ENCODE measurements around the gene MAPKAP1.

MAPKAP1 gene

GRCh38 chr9:125486576-125486975 is 220.4 kb downstream of the MAPKAP1 start:
- Histone ChIP-seq H3K9ac (ENCODE audit: insufficient read length) (no peak overlapping the region), H3K27ac (no peak overlapping the region), H3K9me3 (ENCODE audit: low read depth, low read length) (no peaks in the 10 kb centered on the region), H3K36me3 (ENCODE audit: insufficient read depth, low read length) (no peaks in the 10 kb centered on the region), H3K4me3 (no peak overlapping the region)
- TF ChIP-seq FOXP2 (optimal IDR thresholded peaks at IDR 0.05; ENCODE audit: control extremely low read depth, extremely low read length, insufficient read depth) (no peak), POLR2AphosphoS5 (IDR thresholded peaks at IDR 0.05; ENCODE audit: borderline replicate concordance, low read depth, low read length) (no peak), EZH2 (IDR thresholded peaks at IDR 0.05) (no peak)
- no peak for DNase-seq (ENCODE audit: low read depth, low spot score)

- TF ChIP-seq POLR2AphosphoS5 (IDR thresholded peaks at IDR 0.05; ENCODE audit: borderline replicate concordance, low read depth, low read length) (no peak), FOXP2 (optimal IDR thresholded peaks at IDR 0.05; ENCODE audit: control extremely low read depth, extremely low read length, insufficient read depth) (no peak), EZH2 (IDR thresholded peaks at IDR 0.05) (no peak)
- H3K36me3 ChIP-seq (ENCODE audit: insufficient read depth, low read length): no peaks in the 10 kb centered on the region
- no peak overlapping the region for H3K27ac ChIP-seq
- H3K9ac ChIP-seq (ENCODE audit: insufficient read length): no peak overlapping the region
- no peak for DNase-seq (ENCODE audit: low read depth, low spot score)
- H3K9me3 ChIP-seq (ENCODE audit: low read depth, low read length): no peaks in the 10 kb centered on the region
- no peak overlapping the region for H3K4me3 ChIP-seq
These were observed 220.9 kb downstream of the MAPKAP1 start for GRCh38 chr9:125486152-125486508.

- Histone ChIP-seq H3K27ac (no peak overlapping the region), H3K9me3 (ENCODE audit: low read depth, low read length) (no peaks in the 10 kb centered on the region), H3K4me3 (no peak overlapping the region), H3K9ac (ENCODE audit: insufficient read length) (no peak overlapping the region), H3K36me3 (ENCODE audit: insufficient read depth, low read length) (no peaks in the 10 kb centered on the region)
- DNase-seq (ENCODE audit: low read depth, low spot score): no peak
- TF ChIP-seq POLR2AphosphoS5 (IDR thresholded peaks at IDR 0.05; ENCODE audit: borderline replicate concordance, low read depth, low read length) (no peak), FOXP2 (optimal IDR thresholded peaks at IDR 0.05; ENCODE audit: control extremely low read depth, extremely low read length, insufficient read depth) (no peak), EZH2 (IDR thresholded peaks at IDR 0.05) (no peak)
These were observed 221.4 kb downstream of the MAPKAP1 start for GRCh38 chr9:125485471-125486151.

GRCh38 chr9:125484350-125485282 is 222.4 kb downstream of the MAPKAP1 start:
- no peaks in the 10 kb centered on the region for H3K36me3 ChIP-seq (ENCODE audit: insufficient read depth, low read length)
- no peak overlapping the region for H3K9ac ChIP-seq (ENCODE audit: insufficient read length)
- H3K9me3 ChIP-seq (ENCODE audit: low read depth, low read length): no peaks in the 10 kb centered on the region
- H3K27ac ChIP-seq: no peak overlapping the region
- TF ChIP-seq FOXP2 (optimal IDR thresholded peaks at IDR 0.05; ENCODE audit: control extremely low read depth, extremely low read length, insufficient read depth) (no peak), POLR2AphosphoS5 (IDR thresholded peaks at IDR 0.05; ENCODE audit: borderline replicate concordance, low read depth, low read length) (no peak), EZH2 (IDR thresholded peaks at IDR 0.05) (no peak)
- DNase-seq (ENCODE audit: low read depth, low spot score): no peak
- H3K4me3 ChIP-seq: no peak overlapping the region

- H3K9ac ChIP-seq (ENCODE audit: insufficient read length): no peak overlapping the region
- no peak overlapping the region for H3K4me3 ChIP-seq
- TF ChIP-seq POLR2AphosphoS5 (IDR thresholded peaks at IDR 0.05; ENCODE audit: borderline replicate concordance, low read depth, low read length) (no peak), EZH2 (IDR thresholded peaks at IDR 0.05) (no peak), FOXP2 (optimal IDR thresholded peaks at IDR 0.05; ENCODE audit: control extremely low read depth, extremely low read length, insufficient read depth) (no peak)
- no peak overlapping the region for H3K27ac ChIP-seq
- no peaks in the 10 kb centered on the region for H3K36me3 ChIP-seq (ENCODE audit: insufficient read depth, low read length)
- no peaks in the 10 kb centered on the region for H3K9me3 ChIP-seq (ENCODE audit: low read depth, low read length)
- DNase-seq (ENCODE audit: low read depth, low spot score): no peak
These were observed 223.3 kb downstream of the MAPKAP1 start for GRCh38 chr9:125483697-125484096.

- TF ChIP-seq FOXP2 (optimal IDR thresholded peaks at IDR 0.05; ENCODE audit: control extremely low read depth, extremely low read length, insufficient read depth) (no peak), EZH2 (IDR thresholded peaks at IDR 0.05) (no peak), POLR2AphosphoS5 (IDR thresholded peaks at IDR 0.05; ENCODE audit: borderline replicate concordance, low read depth, low read length) (no peak)
These were observed 227.0 kb downstream of the MAPKAP1 start for GRCh38 chr9:125479846-125480615.

GRCh38 chr9:125477089-125477544 is 229.9 kb downstream of the MAPKAP1 start:
- TF ChIP-seq POLR2AphosphoS5 (IDR thresholded peaks at IDR 0.05; ENCODE audit: borderline replicate concordance, low read depth, low read length) (no peak), FOXP2 (optimal IDR thresholded peaks at IDR 0.05; ENCODE audit: control extremely low read depth, extremely low read length, insufficient read depth) (no peak), EZH2 (IDR thresholded peaks at IDR 0.05) (no peak)
- no peaks in the 10 kb centered on the region for H3K9me3 ChIP-seq (ENCODE audit: low read depth, low read length)
- H3K36me3 ChIP-seq (ENCODE audit: insufficient read depth, low read length): no peaks in the 10 kb centered on the region
- DNase-seq (ENCODE audit: low read depth, low spot score): no peak
- H3K4me3 ChIP-seq: no peak overlapping the region
- H3K9ac ChIP-seq (ENCODE audit: insufficient read length): no peak overlapping the region
- no peak overlapping the region for H3K27ac ChIP-seq

More at GRCh38 chr9:125479846-125480615, 227.0 kb downstream of the MAPKAP1 start:
- H3K4me3 ChIP-seq: no peak overlapping the region
- H3K9ac ChIP-seq (ENCODE audit: insufficient read length): no peak overlapping the region
- no peak overlapping the region for H3K27ac ChIP-seq
- no peaks in the 10 kb centered on the region for H3K36me3 ChIP-seq (ENCODE audit: insufficient read depth, low read length)
- DNase-seq (ENCODE audit: low read depth, low spot score): no peak
- no peaks in the 10 kb centered on the region for H3K9me3 ChIP-seq (ENCODE audit: low read depth, low read length)

- TF ChIP-seq POLR2AphosphoS5 (IDR thresholded peaks at IDR 0.05; ENCODE audit: borderline replicate concordance, low read depth, low read length) (no peak), FOXP2 (optimal IDR thresholded peaks at IDR 0.05; ENCODE audit: control extremely low read depth, extremely low read length, insufficient read depth) (no peak), EZH2 (IDR thresholded peaks at IDR 0.05) (no peak)
- no peak overlapping the region for H3K4me3 ChIP-seq
- DNase-seq (ENCODE audit: low read depth, low spot score): no peak
- H3K9me3 ChIP-seq (ENCODE audit: low read depth, low read length): no peaks in the 10 kb centered on the region
- H3K9ac ChIP-seq (ENCODE audit: insufficient read length): no peak overlapping the region
- no peak overlapping the region for H3K27ac ChIP-seq
- no peaks in the 10 kb centered on the region for H3K36me3 ChIP-seq (ENCODE audit: insufficient read depth, low read length)
These were observed 230.4 kb downstream of the MAPKAP1 start for GRCh38 chr9:125476645-125477044.
